Stimulated activated CD4-positive, alpha-beta T cell treated with anti-CD3 and anti-CD28 coated beads, Interleukin-4, amount 100 ng/mL, for 24 hours (primary cell): Measurements from ENCODE around the gene URM1.
"Not testable (repeated sequence)": the region's sequence is repeated elsewhere in the genome, so short reads cannot be mapped to it uniquely, and the experiment has no call there.

ENCODE experiments used
- DNase-seq: peaks from one replicate; pipeline ENCODE4 v3.0.0-alpha.2; 2020

Gene URM1

GRCh38 chr9:128370752-128371629 lies at the start of gene URM1:
TSS of gene URM1 (plus strand) at chr9:128371374. CDS start at chr9:128371381, 7 bp downstream.
- peak; percentile 96 for DNase-seq

- no peak for DNase-seq
Measured at GRCh38 chr9:128321879-128322403, 49.2 kb upstream of the URM1 start.

- DNase-seq: peak; percentile 94
Measured at GRCh38 chr9:128322404-128323211, 48.6 kb upstream of the URM1 start, which contains the start of the genes COQ4 and TRUB2. TSS of gene COQ4 (plus strand) at chr9:128322839. CDS start at chr9:128322859, 20 bp downstream. TSS of gene TRUB2 (minus strand) at chr9:128322447. CDS start at chr9:128322408, 39 bp downstream.

DNA sequence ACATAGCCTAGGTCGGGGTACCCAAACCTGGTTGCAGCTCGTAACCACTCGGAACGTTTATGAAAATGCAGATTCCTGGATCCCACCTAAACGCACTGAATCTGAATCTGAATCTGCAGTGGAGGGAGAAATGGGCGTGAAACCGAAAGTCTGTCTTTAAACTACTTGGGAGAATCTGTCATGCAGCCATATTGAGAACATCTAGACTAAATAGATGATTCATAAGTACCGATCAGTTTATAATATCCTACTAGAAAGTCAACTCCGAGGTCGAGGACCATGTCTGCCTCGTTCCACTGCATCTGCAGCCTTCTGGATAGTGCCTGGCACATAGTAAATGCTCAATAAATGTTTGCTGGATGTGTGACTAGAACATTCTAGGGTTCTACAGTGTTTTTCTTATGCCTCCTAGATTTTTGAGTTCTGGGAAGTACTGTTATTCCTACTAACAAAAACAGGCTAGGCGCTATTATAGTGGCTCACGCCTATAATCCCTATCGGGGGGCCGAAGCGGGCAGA lies 47.9 kb upstream of the URM1 start:
- DNase-seq: peak; percentile 57

- no peak for DNase-seq
Measured at GRCh38 chr9:128323791-128324190, 47.4 kb upstream of the URM1 start.

GRCh38 chr9:128324401-128324800 lies 46.8 kb upstream of the URM1 start:
- DNase-seq: no peak

- no peak for DNase-seq
Measured at GRCh38 chr9:128325629-128326028, 45.5 kb upstream of the URM1 start.

- DNase-seq: no peak
Measured at GRCh38 chr9:128333451-128333869, 37.7 kb upstream of the URM1 start.

DNA sequence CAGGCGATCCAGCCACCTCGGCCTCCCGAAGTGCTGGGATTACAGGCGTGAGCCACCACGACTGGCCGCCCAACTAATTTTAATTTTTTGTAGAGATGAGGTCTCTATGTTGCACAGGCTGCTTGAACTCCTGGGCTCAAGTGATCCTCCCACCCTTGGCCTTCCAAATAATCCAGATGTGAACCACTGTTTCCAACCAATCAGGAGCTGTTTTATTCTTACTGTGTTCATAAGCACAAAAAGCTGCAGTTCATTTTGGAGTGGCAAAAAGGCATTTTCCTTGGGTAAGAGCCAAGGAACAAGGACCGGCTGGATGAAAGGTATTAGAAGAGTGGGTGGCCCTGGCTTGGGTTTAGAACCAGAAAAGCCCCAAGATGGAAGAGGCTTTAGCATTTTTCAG lies 36.0 kb upstream of the URM1 start:
- no peak for DNase-seq

DNA sequence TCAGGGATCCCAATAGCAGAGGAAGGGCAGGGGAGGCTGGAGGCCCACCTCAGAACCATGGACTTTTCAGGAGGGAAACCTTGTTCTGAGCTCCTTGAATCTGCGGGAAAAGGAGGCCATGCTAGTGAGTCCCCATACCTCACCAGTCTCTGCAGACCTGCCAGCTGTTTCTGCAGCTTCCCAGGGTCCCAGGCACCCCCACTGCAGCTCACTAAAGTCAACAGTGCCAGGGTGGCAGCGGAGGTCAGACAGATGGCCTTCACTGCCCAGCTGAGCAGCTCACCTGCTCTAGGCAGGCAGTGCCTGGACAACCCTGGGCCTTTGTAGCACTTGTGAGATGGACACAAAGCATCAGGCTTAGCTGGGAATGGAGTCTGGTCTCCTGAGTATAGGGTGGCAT lies 35.3 kb upstream of the URM1 start:
- DNase-seq: no peak

- DNase-seq: no peak
Measured at GRCh38 chr9:128337936-128338335, 33.2 kb upstream of the URM1 start.

- DNase-seq: not testable (repeated sequence)
Measured at GRCh38 chr9:128338852-128339614, 32.1 kb upstream of the URM1 start.

DNA sequence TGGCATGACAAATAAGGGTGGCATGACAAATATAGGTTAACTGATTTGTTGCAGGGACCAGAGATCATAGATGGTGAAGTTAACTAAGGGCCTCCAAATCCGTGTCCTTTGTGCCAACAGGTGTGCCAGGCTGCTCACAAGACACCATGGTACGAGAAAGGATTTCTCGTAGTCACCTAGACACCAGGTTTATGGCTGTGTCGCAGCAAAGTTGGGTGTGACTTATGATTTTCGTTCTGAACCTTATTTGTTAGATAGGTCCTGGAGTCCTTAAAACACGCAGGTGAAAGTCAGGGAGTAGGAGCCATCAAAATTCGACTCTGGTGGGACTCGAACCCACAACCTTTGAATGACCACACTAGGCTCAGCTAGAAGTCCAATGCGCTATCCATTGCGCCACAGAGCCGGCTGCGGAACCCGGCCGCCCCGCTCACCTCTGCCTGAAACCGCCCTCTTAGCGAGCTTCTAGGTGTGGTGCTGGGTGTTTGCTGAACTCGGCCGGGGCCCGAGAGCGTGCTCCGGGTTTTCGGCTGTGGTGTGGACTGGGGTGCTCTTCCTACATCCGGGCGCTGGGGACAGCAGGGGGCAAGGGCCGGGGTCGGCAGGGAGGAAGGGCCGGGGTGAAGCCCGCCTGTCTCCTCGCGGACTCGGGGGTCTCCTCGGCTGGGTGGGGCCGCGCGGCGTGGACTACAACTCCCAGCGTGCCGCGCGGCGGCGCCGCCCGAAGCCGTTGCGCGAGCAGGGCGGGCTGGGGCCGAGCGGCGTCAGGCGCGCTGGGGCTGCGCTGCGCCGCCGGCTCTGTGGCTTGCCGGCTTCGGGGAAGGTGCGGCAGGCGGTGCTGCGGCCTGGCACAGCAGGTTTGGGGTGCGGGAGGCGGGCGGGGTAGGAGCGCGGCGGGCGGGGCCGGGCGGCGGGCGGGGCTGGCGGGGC lies 31.1 kb upstream of the URM1 start, which contains the start of gene SLC27A4:
Gene SLC27A4 (plus strand): TSS at position 767 of the 930 bp plus-strand sequence. CDS start 2,606 bp downstream, outside the sequence.
- DNase-seq: peak; percentile 78

DNA sequence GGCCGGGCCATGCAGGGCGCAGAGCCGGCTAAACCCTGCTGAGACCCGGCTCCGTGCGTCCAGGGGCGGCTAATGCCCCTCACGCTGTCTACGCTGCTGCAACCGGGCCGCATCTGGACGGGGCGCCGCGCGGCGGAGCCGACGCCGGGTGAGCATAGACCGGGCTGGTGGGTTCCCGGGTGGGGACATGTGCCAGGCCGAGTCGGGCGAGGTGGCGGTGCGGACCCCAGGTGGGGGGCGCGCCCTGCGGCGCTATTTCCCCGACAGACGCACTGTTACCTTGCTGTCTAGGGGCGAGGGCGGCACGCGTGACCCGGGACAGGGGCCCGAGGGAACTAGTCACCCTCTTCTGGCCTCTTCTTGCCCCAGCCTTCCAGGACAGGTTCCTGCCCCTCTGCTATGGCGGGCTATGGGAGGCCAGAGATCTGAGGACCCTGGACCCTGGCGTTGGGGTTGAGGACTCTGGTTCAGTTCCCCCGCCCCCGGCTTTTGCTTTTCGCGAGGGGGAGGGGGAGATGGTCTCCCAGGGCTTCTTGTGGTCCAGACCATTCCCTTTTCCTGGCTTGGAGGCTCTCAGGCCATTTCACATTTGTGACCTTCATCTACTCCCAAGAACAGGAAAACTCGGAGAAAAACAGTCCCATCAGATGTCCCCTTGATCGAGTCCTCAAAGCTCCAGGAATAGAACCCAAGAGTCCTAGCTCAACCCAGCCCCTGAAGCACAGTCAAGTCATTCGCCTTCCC lies 30.3 kb upstream of the URM1 start:
- no peak for DNase-seq

DNA sequence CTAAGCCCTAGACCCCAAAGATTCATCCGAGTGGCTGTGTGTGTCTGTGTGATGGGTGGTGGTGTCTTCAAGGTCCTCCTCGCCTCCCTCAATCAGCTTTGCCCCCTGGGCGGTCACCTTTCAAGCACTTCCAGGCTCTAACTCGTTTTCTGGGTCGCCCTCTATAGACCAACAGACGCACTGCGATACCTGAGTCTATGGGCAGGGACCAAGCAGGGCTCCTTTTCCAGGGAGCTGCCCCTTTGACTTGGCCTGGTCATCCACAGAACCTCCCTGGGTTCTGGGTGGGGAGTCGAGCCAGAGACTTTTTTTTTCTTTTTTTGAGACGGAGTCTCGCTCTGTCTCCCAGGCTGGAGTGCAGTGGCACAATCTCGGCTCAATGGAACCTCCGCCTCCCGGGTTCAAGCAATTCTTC lies 29.7 kb upstream of the URM1 start:
- peak; percentile 75 for DNase-seq

- DNase-seq: no peak
Measured at GRCh38 chr9:128342971-128343680, 28.0 kb upstream of the URM1 start.

DNA sequence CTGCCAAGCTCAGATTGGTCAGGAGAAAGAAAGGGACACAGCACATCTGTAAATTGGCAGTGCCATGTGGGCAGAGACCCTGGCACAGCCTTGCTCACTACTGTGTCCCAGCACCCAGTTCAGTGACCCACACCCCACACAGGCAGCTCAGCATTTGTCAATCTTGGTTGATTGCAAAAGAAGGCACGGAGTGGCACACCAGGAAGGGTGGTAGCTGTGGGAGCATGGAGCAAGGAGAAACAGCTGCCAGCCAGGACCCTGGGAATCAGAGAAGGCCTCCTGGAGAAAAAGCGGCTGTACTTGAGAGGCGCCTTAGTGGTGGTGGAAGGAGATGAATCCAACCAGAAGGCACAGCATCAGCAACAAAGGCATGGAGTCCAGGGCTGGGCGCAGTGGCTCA lies 27.3 kb upstream of the URM1 start:
- DNase-seq: no peak

GRCh38 chr9:128344931-128345605 lies 26.1 kb upstream of the URM1 start:
- no peak for DNase-seq

DNA sequence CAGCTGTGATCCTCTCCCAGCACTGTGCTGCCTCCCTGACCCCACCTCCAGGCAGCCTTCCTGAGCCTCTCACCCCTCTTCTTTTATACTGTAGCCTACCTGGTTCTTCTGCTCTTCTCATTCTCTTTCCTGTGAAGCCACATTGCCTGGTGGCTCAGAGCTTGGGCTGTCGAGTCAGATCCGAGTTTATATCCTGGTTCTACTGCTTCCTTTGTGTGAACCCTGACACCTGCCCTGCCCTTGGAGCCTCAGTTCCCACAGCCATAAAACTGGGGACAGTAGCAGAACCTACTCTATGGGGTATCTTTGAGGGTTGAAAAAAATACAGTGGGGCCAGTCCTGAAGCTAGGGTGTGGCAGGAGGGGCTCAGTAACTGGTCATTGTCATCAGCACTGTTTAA lies 22.0 kb upstream of the URM1 start:
- no peak for DNase-seq
